ENCODE measurements around the gene SLA2.
A peak's percentile ranks its signal among the peaks of the same experiment; 100 is the strongest.
"Not testable (repeated sequence)": the region's sequence is repeated elsewhere in the genome, so short reads cannot be mapped to it uniquely, and the experiment has no call there.

The SLA2 gene

GRCh38 chr20:36573798-36574365, 72.1 kb downstream of the SLA2 start:
- peak; percentile 66 for DNase-seq

- peak; percentile 94 for DNase-seq
Observed at GRCh38 chr20:36573103-36573797, 72.7 kb downstream of the SLA2 start, which contains the start of gene TGIF2. TGIF2 (plus strand) TSS chr20:36573597; CDS start chr20:36578775, 5,178 bp downstream.

- no peak for DNase-seq
Observed at GRCh38 chr20:36572701-36573102, 73.3 kb downstream of the SLA2 start.

GRCh38 chr20:36571564-36572504, 74.2 kb downstream of the SLA2 start:
- DNase-seq, result no peak

- DNase-seq, result no peak
Observed at GRCh38 chr20:36569847-36570429, 76.1 kb downstream of the SLA2 start.

GRCh38 chr20:36565520-36565919, 80.5 kb downstream of the SLA2 start:
- DNase-seq, result no peak

- DNase-seq, result not testable (repeated sequence)
Observed at GRCh38 chr20:36564726-36565121, 81.3 kb downstream of the SLA2 start.

GRCh38 chr20:36564078-36564725, 81.8 kb downstream of the SLA2 start:
- not testable (repeated sequence) for DNase-seq

- DNase-seq, result no peak
Observed at GRCh38 chr20:36563374-36563773, 82.6 kb downstream of the SLA2 start.

GRCh38 chr20:36562724-36563123, 83.3 kb downstream of the SLA2 start:
- no peak for DNase-seq
